ENCODE results near the gene P2RX2.
"Not testable (repeated sequence)": the region's sequence is repeated elsewhere in the genome, so short reads cannot be mapped to it uniquely, and the experiment has no call there.

Gene P2RX2

DNA sequence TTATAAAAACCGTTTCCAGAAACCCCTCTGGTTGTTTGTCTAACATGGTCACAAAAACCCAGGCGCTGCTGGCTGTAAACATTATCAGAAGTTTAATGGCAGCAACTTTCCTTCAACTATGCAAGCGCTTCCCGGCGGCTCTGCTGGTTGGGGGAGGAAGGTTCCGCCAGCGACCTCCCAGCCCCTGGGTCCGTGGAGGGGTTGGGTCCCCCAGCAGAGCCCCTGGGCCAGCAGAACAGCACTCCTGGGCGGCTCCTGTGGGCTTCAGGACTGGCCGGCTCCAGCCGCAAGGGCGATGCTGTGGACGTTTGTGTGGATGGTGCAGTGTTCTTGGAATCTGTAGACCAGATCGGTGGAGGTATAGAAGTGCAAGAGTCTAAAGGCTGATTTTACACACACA is 34.1 kb upstream of the P2RX2 start:
- DNase-seq = no peak

DNA sequence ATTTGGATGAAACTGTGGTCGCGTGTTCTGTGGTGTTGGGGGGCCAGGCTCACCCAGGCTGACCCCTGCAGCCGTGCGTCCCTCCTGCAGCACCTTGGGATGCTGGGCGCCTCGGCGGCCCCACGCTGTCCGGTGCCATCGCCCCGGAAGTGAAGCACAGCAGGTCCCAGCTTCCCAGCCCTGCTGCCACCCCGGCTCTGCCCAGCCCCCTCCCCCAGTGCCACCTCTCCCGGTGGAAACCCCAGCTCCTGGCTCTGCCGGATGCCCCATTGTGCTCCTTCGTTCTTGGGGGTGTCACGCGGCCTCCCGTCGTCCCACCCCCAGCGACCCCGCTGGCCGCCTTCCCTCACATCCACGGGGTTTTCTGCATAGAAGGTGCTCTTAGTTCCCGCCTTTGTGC is 33.4 kb upstream of the P2RX2 start:
- DNase-seq = no peak

DNA sequence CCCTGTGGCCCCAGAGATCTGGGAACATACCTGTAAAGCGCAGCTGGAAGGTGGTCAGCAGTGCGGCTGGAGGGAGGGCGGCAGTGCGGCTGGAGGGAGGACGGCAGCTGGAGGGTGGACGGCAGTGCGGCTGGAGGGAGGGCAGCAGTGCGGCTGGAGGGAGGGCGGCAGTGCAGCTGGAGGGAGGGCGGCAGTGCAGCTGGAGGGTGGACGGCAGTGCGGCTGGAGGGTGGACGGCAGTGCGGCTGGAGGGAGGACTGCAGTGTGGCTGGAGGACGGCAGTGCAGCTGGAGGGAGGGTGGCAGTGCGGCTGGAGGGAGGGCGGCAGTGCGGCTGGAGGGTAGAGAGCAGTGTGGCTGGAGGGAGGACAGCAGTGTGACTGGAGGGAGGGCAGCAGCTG is 31.6 kb upstream of the P2RX2 start:
- no peak for DNase-seq

DNA sequence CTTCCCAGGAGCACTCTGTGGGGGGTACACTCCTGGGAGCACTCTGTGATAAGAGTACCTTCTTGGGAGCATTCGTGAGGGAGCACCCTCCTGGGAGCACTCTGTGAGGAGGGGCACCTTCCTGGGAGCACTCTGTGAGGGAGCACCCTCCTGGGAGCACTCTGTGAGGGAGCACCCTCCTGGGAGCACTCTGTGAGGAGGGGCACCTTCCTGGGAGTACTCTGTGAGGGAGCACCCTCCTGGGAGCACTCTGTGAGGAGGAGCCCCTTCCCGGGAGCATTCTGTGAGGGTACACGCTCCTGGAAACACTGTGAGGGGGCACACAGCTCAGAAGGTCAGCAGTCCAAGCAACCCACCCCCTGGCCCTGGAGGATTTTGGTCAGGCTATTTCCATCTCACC is 30.8 kb upstream of the P2RX2 start:
- DNase-seq = no peak

DNA sequence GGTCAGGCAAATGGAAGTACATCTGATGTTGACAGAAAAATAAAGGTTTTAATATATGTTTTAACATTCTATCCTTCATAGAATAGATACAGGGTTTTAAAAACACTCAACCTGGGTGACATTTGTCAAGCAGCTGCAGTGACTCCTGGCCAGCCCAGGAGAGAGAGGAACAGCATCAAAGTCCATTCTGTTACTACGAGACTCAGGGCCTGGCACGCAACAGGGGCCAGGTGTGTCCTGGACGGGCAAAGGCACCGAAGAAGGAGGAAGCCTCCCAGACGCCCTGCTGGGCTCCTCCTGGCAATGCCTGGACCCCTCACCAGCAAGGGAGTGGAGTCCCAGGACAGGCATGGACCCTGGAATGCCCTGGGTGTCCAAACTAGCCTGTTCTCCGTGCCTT is 30.3 kb upstream of the P2RX2 start:
- DNase-seq = no peak

DNA sequence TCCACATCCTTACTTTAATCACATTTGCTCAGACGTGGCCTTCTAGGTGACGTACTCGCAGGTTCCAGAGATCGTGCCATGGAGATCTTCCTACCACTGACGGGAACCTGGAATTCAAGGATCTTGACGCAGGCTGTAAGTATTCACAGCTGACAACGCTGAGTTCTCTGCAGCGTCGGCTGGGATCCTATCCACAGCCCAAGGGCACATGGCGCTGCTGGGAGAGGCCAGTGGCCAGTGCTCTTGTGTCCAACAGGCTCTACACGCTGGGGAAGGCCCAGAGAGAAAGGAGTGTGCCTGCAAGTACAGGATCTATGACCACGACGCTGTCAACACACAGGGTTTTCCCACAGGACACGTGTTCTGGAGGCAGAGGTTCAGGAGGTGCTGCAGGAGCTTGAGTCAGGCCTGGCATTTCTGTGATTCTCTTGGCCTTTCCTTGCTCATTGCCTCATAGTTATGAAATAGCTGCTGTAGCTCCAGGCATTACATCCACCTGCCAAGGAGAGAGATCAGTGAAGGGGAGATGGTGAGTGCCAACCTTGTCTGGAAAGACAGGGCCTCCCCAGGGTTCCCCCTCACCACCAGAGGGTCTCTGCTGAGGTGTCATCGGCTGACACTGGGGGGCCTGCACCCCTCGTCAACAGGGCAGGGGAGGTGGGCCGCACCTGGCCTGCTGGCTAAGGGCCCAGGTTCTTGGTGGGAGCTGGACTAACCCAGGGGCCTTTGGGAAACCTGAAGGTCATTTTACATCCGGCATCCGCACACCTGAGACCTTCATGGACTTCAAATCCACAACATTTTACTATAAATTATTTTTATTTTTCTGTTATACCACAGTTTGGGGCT is 29.5 kb upstream of the P2RX2 start:
- DNase-seq = no peak

DNA sequence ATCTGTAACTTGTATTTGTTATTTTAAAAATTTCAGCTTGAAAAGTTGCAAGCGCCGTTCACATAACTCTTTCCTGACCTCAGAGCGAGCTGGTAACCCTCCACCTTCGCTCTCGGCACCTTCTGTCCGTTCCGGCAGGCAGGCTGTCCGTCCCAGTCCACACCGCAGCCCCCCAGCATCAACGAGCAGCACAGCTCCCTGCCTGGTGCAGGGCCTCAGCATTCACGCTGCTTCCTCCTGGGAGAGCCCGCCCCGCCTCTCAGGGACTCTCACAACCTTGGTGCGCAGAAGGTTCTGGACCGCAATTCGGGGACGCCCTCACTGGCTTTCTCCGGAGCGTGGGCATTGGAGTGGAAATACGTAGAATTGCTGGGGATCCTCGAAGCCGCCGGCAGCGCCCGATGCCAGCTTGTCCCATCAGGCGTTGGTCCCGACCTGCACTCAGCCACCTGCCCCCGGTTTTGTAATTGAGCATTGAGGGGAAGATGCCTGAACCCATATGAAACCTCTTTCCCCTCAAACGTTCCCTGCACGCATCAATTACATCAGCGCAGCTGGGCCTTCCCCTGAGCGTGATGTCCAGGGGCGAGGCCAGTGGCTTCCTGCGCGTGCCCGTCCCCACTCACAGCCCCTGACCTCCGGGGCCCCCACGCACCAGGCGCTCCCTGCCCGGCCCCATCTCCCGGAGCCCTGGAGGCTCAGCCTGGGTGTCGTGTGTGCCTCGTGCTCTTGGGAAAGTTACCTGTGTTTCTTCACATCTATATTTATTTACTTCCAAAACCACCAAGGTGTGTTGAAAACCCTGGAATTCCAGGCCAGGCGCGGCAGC is 27.3 kb upstream of the P2RX2 start:
- DNase-seq = no peak

DNA sequence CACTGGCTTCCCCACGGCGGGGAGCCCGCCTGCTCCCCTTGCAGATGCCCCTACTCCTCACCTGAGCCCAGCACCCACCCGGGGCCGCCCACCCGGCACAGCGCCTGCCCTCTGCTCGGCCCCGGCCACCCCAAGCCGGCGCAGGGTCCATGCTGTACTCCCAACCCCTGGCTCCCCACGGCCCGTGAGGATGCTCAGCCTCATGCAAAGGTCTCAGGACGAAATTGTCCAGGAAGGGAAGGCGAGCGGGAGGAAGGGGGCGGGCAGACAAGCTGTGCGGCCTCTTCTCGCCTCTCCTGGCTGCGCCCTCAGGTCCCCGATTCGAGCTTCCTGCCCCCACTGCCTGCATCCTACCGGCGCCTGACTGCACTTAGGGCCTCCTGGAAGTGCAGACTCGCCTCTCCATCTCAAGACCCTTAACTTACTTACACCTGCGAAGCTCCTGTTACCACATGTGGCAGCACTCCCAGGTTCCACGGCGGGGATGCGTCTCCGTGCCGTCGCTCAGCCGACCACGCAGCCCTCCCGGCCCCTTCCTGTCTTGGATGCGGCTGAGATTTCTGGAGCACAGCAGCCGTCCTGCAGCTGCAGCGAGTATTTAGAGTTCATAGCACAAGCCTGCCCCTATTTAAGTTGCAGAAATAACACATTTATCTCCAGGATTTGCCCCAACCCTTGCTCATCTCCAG is 26.1 kb upstream of the P2RX2 start:
- DNase-seq = no peak

DNA sequence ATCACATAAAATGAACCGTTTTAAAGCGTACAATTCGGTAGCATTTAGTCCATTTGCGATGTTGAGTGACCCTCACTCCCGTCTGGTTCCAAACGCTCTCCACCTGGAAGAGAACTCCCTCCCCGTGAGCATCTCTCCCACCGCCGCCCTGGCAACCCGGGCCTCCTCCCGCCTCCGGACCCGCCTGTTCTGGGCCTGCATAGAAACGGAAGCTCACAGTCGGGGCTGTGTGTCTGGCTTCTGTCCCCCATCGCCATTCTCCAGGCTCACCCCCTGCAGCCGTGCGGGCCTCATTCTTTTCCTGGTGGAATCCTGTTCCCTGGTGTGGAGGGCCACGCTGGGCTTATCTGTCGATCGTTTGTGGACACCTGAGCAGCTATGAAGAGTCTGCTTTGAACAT is 25.5 kb upstream of the P2RX2 start:
- no peak for DNase-seq

DNA sequence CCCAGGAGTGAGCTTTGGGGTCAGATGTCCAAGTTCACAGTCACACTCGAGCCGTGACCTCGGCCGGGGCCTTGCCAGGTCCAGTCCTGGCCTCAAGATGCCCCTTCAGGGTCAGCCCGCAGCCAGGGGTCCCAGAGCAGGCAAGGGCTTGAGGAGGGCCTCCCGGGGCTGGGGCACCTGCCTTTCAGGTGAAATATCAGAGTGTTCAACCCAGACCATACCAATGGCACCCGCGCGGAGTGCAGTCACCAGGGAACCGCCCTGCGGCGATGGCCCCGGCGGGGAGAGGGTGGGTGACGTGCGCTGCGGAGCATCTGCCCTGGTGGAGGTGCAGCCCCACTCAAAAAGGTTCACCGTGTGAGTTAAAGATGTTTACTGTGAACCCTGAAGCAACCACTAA is 25.1 kb upstream of the P2RX2 start:
- DNase-seq = no peak

DNA sequence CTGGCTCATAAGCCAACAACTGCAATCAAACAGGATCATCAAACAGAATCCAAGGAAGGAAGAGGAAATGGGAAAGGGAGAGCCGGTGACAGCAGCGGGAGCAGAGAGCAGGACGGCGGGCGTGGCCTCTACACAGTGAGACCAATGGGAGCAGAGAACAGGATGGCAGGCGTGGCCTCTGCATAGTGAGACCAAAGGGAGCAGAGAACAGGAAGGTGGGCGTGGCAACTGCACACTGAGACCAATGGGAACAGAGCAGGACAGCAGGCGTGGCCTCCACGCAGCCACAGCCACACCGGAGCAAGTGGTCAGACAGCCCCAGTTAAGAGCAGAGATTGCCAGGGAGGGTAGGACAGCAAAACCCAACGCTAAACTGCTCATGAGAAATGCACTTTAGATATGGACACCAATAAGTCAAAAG is 24.6 kb upstream of the P2RX2 start:
- peak; percentile 44 for DNase-seq

DNA sequence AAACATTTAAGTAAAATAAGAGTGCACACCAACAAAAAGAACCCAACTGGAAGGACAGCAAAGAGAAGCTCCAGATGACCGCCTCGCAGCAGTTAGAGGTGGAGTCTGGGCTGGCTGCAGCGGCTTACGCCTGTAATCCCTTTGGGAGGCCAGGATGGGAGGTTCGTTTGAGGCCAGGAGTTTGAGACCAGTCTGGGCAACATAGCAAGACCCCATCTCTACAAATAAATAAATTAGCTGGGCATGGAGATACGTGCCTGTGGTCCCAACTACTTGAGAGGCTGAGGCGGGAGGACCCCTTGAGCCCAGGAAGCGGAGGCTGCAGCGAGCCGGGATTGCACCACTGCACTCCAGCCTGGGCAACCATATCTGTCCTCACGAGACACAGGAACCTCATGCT is 23.4 kb upstream of the P2RX2 start:
- no peak for DNase-seq

DNA sequence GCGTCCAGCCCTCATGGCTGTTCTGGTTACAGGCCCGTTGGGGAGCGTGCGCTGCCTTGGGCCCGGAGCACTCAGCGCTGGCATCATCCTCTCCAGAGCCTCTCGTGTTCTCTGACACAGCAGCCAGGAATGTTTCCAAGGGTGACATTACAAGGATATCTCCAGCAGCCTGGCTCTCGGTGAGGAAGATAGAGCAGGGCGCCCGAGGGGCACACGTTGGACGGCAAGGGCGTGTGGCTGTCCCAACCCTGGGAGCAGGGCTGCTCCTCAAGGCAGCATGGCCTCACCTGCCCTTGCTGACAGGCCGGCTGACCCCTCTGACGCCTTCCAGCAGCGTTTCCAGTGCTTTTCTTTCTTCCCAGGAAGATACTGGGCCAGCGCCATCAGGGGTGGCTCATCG is 22.6 kb upstream of the P2RX2 start:
- no peak for DNase-seq

DNA sequence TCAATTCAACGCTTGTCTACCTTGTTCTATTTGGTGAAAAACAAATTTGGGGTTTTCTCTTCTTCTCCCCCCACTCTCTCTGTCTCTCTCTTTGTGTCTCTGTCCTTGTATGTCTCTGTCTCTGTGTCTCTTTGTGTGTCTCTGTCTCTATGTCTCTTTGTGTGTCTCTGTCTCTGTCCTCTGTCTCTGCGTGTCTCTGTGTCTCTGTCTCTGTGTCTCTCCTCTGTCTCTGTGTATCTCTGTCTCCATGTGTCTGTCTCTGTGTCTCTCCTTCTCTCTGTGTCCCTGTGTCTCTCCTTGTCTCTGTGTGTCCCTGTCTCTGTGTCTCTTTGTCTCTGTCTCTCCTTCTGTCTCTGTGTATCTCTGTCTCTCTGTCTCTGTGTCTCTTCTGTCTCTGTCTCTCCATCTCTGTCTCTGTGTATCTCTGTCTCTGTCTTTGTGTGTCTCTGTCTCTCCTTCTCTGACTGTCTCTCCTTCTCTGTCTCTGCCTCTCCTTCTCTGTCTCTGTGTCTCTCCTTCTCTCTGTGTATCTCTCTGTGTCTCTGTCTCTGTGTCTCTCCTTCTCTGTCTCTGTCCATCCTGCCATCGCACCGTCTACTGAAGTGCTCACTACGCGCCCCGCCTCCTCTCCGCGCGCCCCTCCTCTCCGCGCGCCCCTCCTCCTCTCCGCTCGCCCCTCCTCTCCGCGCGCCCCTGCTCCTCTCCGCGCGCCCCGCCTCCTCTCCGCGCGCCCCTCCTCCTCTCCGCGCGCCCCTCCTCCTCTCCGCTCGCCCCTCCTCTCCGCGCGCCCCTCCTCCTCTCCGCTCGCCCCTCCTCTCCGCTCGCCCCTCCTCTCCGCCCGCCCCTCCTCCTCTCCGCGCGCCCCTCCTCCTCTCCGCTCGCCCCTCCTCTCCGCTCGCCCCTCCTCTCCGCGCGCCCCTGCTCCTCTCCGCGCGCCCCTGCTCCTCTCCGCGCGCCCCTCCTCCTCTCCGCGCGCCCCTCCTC is 21.0 kb upstream of the P2RX2 start:
- DNase-seq = no peak

DNA sequence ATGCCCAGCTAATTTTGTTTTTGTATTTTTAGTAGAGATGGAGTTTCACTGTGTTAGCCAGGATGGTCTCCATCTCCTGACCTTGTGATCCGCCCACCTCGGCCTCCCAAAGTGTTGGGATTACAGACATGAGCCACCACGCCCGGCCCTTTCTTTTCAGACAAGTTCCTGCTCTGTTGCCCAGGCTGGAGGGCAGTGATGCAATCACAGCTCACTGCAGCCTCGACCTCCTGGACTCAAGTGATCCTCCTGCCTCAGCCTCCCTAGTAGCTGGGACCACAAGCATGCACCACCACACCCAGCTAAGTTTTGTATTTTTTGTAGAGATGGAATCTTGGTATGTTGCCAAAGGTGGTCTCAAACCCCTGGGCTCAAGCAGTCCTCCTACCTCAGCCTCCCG is 19.1 kb upstream of the P2RX2 start:
- not testable (repeated sequence) for DNase-seq

DNA sequence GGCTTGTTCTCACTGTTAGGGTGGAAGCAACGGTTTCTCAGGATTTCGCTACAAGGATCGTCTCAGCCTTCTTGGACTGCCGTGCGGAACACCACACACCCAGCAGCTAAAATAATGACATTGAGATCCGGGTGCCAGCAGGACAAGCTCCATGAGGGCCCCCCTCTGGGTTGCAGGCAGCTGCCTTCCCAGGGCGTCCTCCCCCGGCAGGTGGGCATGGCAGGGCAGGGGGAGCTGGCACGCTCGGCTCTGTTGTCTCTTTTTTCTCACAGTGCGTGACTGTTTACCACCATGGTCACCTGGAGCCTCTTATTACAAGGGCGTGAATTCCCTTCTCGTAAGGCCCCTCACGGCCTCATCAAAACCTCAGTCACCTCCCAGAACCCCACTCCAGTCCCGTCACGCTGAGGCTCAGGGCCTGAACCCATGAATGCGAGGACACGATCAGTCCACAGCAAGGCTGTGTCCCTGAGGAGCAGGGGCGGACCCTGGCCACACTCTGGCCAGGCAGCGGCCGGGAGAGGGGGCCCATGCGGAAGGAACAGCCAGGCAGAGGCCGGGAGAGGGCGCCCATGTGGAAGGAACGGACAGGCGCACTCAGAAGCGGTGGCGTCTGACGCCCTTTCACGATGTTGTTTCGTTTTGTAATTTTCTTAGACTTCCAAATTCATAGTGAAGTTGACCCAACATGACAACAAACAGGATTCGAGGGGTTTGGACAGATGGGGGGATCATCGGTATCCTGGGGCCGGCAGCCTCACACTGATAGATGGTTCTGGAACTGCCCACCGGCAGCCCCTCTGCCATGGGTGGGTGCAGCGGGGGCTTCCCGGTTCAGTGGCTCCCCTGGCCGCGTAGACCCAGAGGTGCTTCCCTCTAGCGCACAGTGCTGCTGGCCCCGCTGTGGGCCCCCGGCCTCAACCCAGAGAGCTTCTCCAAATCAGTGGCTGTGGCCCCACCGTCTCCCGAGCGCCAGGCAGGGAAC is 18.2 kb upstream of the P2RX2 start:
- no peak for DNase-seq

DNA sequence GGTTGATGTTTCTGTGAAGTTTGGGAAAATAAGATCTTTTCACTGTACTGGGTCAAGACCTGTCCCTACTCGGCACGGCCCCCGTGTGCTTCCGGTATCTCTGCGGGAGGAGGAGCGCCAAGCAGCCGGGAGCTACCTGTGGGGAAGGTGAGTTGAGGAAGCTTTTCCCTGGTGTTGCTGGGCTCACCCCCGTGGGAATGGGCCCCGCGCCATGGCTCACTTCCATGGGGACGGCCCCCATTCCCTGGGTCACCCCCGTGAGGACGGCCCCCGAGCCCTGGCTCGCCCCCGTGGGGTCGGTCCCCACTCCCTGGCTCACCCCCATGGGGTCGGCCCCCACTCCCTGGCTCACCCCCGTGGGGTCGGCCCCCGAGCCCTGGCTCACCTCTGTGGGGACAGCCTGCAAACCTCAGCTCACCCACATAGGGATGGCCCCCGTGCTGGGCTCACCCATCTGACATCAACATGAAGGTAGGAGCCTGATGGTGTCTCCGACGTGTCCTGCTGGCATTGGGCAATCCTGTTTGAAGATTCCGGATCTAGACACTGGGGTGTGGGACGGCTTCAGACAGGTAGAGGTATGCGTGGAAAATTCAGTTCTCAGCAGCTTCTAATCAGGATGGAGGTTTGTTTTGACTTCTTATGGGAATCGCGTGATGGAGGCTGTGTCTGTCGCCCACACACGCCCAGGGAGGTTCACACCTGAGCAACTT is 17.2 kb upstream of the P2RX2 start:
- no peak for DNase-seq

DNA sequence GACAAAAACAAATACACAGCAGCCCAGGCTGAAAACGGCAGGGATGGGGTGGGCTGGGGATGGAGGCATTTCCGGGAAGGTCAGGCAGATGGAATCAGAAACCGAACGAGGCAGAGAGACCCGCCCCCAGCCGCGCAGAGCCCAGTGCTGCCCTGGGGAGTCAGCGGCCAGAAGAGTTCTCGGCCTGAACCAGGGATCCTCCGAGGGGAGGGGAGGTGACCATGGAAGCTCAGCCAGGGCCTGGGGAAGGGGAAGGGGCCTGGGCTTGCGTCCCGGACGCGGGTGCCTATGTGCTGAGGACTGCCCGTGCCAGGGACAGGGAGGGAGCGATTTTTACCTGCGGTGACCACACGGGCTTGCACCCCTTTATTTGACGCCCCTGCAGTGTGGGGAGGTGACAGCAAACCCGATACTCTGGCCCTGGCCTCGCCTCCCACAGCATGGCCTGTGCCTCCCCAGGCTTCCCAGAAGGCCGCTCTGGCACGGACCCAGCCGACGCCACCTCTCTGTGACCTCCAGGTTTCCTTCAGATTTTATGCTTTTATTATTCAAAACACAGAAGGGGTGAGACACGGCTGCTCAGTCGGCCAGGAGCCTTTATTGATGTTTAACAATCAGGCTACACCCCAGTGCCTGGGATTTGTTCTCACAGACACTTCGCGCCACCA is 15.9 kb upstream of the P2RX2 start:
- no peak for DNase-seq

DNA sequence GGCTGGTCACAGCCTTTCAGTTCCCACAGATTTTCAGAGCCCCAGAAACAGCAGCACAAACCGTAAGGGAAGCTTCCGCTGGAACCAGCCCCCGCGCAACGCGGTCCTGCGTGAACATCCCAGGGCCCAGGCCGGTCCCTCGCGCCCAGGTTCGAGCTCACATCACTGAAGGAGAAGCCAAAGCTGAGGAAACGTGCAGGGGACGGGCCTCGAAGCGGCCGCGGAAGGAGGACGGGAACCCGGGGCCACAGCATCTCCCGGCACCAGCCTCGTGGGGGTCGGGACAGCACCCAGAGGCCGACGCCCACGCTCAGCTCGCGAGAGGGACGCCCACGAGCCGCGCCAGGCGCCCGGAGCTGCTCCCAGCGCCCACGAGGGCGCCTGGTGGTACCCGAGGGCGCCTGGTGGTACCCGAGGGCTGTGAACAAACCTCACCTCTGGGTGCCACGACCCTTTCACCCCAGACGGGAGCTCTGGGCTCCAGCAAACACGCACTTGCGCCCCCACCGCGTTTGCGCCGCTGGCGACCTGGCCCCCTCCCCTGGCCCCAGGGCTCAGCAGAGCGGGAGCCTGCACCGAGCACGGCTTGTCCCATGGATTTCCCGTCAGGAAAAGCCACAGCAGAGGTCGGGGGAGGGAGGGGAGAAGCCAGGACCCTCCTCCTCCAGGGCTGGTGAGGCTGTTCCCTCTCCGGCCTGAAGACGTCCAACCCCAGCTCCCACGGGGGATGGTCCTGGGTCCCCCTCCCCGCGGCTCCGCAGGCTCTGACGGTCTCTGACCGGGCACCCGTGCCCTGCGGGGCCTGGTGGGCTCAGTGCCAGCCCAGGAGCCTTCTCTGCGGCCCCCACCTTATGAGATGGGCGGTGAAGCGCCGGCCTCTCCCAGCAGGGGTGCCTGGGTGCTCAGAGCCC is 15.1 kb upstream of the P2RX2 start:
- DNase-seq = no peak

All from stimulated activated CD4-positive, alpha-beta T cell treated with anti-CD3 and anti-CD28 coated beads, Interleukin-1b, Interleukin-23, amount 100 ng/mL, for 48 hours (primary cell).